Measurements from ENCODE around the gene MAST4. TPM values are rescaled to one million over a fixed set of nuclear protein-coding genes. Genes with fewer than 3 reads are reported as not detected.

MAST4 gene
- total RNA-seq, 1 experiment from 2014 or later: 26.5 TPM

DNA sequence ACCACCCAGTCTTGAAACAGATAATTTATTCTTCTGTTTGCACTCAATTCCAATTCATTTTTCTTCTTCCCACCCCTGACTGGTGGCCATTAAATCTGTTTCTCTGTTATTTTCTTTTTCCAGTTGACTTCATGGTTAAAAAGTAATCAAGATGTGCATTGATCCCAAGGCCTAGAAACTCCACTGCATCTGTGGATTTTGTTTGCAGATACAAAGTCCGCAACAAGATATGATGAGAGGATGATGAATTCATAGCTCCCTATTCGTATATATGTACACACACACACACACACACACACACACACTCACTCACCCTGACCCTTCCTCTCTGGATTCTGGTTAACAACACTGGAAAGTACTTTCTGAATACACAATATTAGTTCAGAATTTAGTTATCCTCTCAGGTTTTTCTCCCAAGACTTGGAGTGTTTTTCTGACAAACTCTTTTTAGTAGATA lies 548.0 kb downstream of the MAST4 start:
- no peaks in the 10 kb centered on the region for H3K4me1 Mint-ChIP-seq (ENCODE audit: insufficient read depth, unreplicated experiment)
- intact Hi-C loops (cut with micrococcal nuclease): no loop called here
- no peak for DNase-seq (ENCODE audit: unreplicated experiment)
- H3K27ac Mint-ChIP-seq (ENCODE audit: low read depth, unreplicated experiment): no peak overlapping the region
- H3K4me3 Mint-ChIP-seq (ENCODE audit: unreplicated experiment): no peak overlapping the region
- H3K9me3 Mint-ChIP-seq (ENCODE audit: unreplicated experiment): no peaks in the 10 kb centered on the region
- no TSS peak for BruUV-seq (replicated peaks)
- ChIA-PET CTCF (interaction anchor here (2.7 kb wide), 1 partner anchor 12 kb away, joined by 15 read pairs; no protein-coding TSS in a partner anchor), POLR2A (no interaction called here)
- H3K27me3 Mint-ChIP-seq (ENCODE audit: insufficient read depth, unreplicated experiment): no peaks in the 10 kb centered on the region
- H3K36me3 Mint-ChIP-seq (ENCODE audit: insufficient read depth, unreplicated experiment): peaks cover 68% of the 10 kb centered on the region
- TF ChIP-seq, protein P1, sequence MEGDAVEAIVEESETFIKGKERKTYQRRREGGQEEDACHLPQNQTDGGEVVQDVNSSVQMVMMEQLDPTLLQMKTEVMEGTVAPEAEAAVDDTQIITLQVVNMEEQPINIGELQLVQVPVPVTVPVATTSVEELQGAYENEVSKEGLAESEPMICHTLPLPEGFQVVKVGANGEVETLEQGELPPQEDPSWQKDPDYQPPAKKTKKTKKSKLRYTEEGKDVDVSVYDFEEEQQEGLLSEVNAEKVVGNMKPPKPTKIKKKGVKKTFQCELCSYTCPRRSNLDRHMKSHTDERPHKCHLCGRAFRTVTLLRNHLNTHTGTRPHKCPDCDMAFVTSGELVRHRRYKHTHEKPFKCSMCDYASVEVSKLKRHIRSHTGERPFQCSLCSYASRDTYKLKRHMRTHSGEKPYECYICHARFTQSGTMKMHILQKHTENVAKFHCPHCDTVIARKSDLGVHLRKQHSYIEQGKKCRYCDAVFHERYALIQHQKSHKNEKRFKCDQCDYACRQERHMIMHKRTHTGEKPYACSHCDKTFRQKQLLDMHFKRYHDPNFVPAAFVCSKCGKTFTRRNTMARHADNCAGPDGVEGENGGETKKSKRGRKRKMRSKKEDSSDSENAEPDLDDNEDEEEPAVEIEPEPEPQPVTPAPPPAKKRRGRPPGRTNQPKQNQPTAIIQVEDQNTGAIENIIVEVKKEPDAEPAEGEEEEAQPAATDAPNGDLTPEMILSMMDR (IDR thresholded peaks at IDR 0.05; ENCODE audit: unreplicated experiment): no peak

DNA sequence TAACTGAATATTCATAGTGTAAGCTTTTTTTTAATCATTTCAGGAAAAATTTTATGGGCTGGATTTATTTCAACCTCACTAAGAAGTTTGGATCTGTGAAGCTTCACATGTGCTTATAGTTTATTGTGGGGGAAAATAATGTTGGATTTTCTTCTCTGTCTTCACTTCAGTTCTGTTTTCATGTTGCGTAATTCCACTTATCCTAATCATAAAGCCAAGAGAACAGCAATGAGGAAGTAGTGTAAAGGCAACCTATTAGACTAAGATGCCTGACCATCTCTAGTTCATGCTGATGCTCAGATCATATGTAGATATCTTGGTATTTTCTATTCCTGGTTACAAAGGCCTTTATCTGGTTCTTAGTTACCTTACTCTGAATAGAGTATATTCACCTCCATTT lies 550.4 kb downstream of the MAST4 start:
- no peak for DNase-seq (ENCODE audit: unreplicated experiment)
- H3K9me3 Mint-ChIP-seq (ENCODE audit: unreplicated experiment): no peaks in the 10 kb centered on the region
- H3K27me3 Mint-ChIP-seq (ENCODE audit: insufficient read depth, unreplicated experiment): no peaks in the 10 kb centered on the region
- BruUV-seq (replicated peaks): no TSS peak
- H3K36me3 Mint-ChIP-seq (ENCODE audit: insufficient read depth, unreplicated experiment): peaks cover 65% of the 10 kb centered on the region
- TF ChIP-seq, protein P1 (IDR thresholded peaks at IDR 0.05; ENCODE audit: unreplicated experiment): no peak
- no peaks in the 10 kb centered on the region for H3K4me1 Mint-ChIP-seq (ENCODE audit: insufficient read depth, unreplicated experiment)
- intact Hi-C loops (cut with micrococcal nuclease): loop anchor here (5.0 kb wide), 1 partner anchor 139 kb away; no protein-coding TSS in a partner anchor
- no peak overlapping the region for H3K4me3 Mint-ChIP-seq (ENCODE audit: unreplicated experiment)
- no peak overlapping the region for H3K27ac Mint-ChIP-seq (ENCODE audit: low read depth, unreplicated experiment)
- CTCF ChIA-PET: interaction anchor here (1.0 kb wide), 1 partner anchor 17 kb away, joined by 10 read pairs; no protein-coding TSS in a partner anchor
- POLR2A ChIA-PET: no interaction called here

DNA sequence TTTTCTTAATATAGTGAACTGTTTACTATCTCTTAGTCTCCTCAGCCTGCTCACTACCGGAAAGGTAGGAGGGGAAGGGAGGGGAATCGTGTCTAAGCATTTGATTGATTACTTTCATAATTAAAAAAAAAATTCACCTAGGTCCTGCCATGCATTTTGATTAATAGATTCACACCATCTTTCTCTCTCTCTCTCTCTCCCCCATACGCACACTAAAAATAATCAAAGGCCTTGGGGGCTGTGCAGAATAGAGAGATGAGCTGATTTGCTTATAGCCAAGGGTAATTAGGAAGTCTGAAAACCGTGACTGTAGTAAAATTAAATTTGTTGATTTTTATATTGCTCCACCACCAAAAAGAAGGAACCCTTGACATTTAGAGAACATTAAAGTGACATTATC lies 550.8 kb downstream of the MAST4 start:
- Mint-ChIP-seq H3K27ac (ENCODE audit: low read depth, unreplicated experiment) (no peak overlapping the region), H3K27me3 (ENCODE audit: insufficient read depth, unreplicated experiment) (no peaks in the 10 kb centered on the region), H3K36me3 (ENCODE audit: insufficient read depth, unreplicated experiment) (peaks cover 61% of the 10 kb centered on the region), H3K4me1 (ENCODE audit: insufficient read depth, unreplicated experiment) (no peaks in the 10 kb centered on the region), H3K9me3 (ENCODE audit: unreplicated experiment) (no peaks in the 10 kb centered on the region), H3K4me3 (ENCODE audit: unreplicated experiment) (no peak overlapping the region)
- CTCF ChIA-PET: interaction anchor here (0.7 to 1.2 kb wide), 5 partner anchors 9 to 339 kb away, joined by 3 to 10 read pairs (median 5); no protein-coding TSS in a partner anchor
- DNase-seq (ENCODE audit: unreplicated experiment): no peak
- POLR2A ChIA-PET: no interaction called here
- intact Hi-C loops (cut with micrococcal nuclease): loop anchor here (5.0 kb wide), 1 partner anchor 140 kb away; no protein-coding TSS in a partner anchor
- BruUV-seq (replicated peaks): no TSS peak
- TF ChIP-seq, protein P1 (IDR thresholded peaks at IDR 0.05; ENCODE audit: unreplicated experiment): no peak

- Mint-ChIP-seq H3K36me3 (ENCODE audit: insufficient read depth, unreplicated experiment) (peaks cover 58% of the 10 kb centered on the region), H3K27ac (ENCODE audit: low read depth, unreplicated experiment) (no peak overlapping the region), H3K27me3 (ENCODE audit: insufficient read depth, unreplicated experiment) (no peaks in the 10 kb centered on the region), H3K4me1 (ENCODE audit: insufficient read depth, unreplicated experiment) (no peaks in the 10 kb centered on the region), H3K4me3 (ENCODE audit: unreplicated experiment) (no peak overlapping the region), H3K9me3 (ENCODE audit: unreplicated experiment) (no peaks in the 10 kb centered on the region)
- DNase-seq (ENCODE audit: unreplicated experiment): no peak
- no TSS peak for BruUV-seq (replicated peaks)
- ChIA-PET CTCF (interaction anchor here (0.7 to 1.2 kb wide), 4 partner anchors 9 to 340 kb away, joined by 3 to 6 read pairs (median 3); no protein-coding TSS in a partner anchor), POLR2A (no interaction called here)
- intact Hi-C loops (cut with micrococcal nuclease): loop anchor here (5.0 kb wide), 1 partner anchor 140 kb away; no protein-coding TSS in a partner anchor
- TF ChIP-seq, protein P1 (IDR thresholded peaks at IDR 0.05; ENCODE audit: unreplicated experiment): no peak
Measured at GRCh38 chr5:67147760-67148159, 551.6 kb downstream of the MAST4 start.
